PFSK-1 (cell line): ENCODE data around the gene WNT3.

Source experiments
- POLR2AphosphoS5 ChIP-seq: IDR thresholded peaks from 2 replicates; pipeline ENCODE4 v1.6.1; 2012; ENCODE audit warnings: low read depth, mild to moderate bottlenecking, control low read depth, low read length, moderate library complexity
- REST ChIP-seq, 2 experiments: IDR thresholded peaks; 2 replicates each; pipeline versions ENCODE4 v1.6.1 to v1.8.0; 2011 to 2012; ENCODE audit warnings: low read depth in 2 of 2, low read length in 2 of 2, control low read depth in 1 of 2, inconsistent platforms in 1 of 2, mild to moderate bottlenecking in 1 of 2, moderate library complexity in 1 of 2; ENCODE audit not compliant: insufficient read depth in 1 of 2
- SIN3A ChIP-seq: IDR thresholded peaks from 2 replicates; pipeline ENCODE4 v1.6.1; 2012; ENCODE audit warnings: mild to moderate bottlenecking, low read length, moderate library complexity, borderline replicate concordance; ENCODE audit not compliant: insufficient read depth

- no peak for TF ChIP-seq POLR2AphosphoS5
- TF ChIP-seq SIN3A, result no peak
- TF ChIP-seq REST (IDR thresholded peaks at IDR 0.05; ENCODE audit: insufficient read depth in 1 of 2, low read depth in 2 of 2, low read length in 2 of 2), result no peak
These were observed 13.9 kb upstream of the WNT3 start for GRCh38 chr17:46832331-46832821.
